GM23338 (cell line): Measurements from ENCODE around the gene NAALADL2. TPM values are rescaled to one million over a fixed set of nuclear protein-coding genes. Genes with fewer than 3 reads are reported as not detected.
"Not testable (repeated sequence)": the region's sequence is repeated elsewhere in the genome, so short reads cannot be mapped to it uniquely, and the experiment has no call there.

Source experiments
- ATAC-seq: fragments of 200-7000 bp; cut with Tn5 transposase; 3 replicates; pipeline ENCODE4 v1.9.1; 2020
- DNase-seq: peaks from one replicate; pipeline ENCODE4 v3.0.0-alpha.2; 2015; ENCODE audit warnings: low spot score
- H2AFZ ChIP-seq: fragments of 200-600 bp; sonication (generic); 2 replicates; pipeline ENCODE4 v1.8.0; 2016; ENCODE audit warnings: antibody characterized with exemption, mild to moderate bottlenecking, moderate library complexity
- H3F3A ChIP-seq: fragments of 200-600 bp; sonication (generic); replicated peaks from 2 replicates; pipeline ENCODE4 v1.8.0; 2017; ENCODE audit warnings: antibody characterized with exemption, mixed run types, low read depth
- H3K27ac ChIP-seq: fragments of 200-600 bp; sonication (generic); 2 replicates; pipeline ENCODE4 v1.6.1; 2016; ENCODE audit warnings: low read depth
- H3K27me3 ChIP-seq: fragments of 200-600 bp; sonication (generic); 2 replicates; pipeline ENCODE4 v1.8.0; 2016; ENCODE audit warnings: mild to moderate bottlenecking, mixed run types, moderate library complexity; ENCODE audit not compliant: insufficient read depth
- H3K36me3 ChIP-seq: fragments of 200-600 bp; sonication (generic); 2 replicates; pipeline ENCODE4 v1.8.0; 2016; ENCODE audit warnings: mild to moderate bottlenecking; ENCODE audit not compliant: insufficient read depth
- H3K4me1 ChIP-seq: fragments of 200-600 bp; sonication (generic); 2 replicates; pipeline ENCODE4 v1.8.0; 2016; ENCODE audit warnings: mild to moderate bottlenecking, moderate library complexity; ENCODE audit not compliant: insufficient read depth
- H3K4me2 ChIP-seq: fragments of 200-600 bp; sonication (generic); 2 replicates; pipeline ENCODE4 v1.7.1; 2017; ENCODE audit warnings: mixed run types
- H3K4me3 ChIP-seq: fragments of 200-600 bp; sonication (generic); 2 replicates; pipeline ENCODE4 v1.6.1; 2016; ENCODE audit warnings: mixed run types
- H3K79me2 ChIP-seq: fragments of 200-600 bp; sonication (generic); replicated peaks from 2 replicates; pipeline ENCODE4 v1.8.0; 2017; ENCODE audit warnings: mild to moderate bottlenecking; ENCODE audit not compliant: insufficient read depth
- H3K9me2 ChIP-seq: fragments of 200-600 bp; sonication (generic); 2 replicates; pipeline ENCODE4 v1.8.0; 2017; ENCODE audit not compliant: insufficient read depth
- H4K20me1 ChIP-seq: fragments of 200-600 bp; sonication (generic); replicated peaks from 2 replicates; pipeline ENCODE4 v1.8.0; 2017; ENCODE audit warnings: mild to moderate bottlenecking; ENCODE audit not compliant: insufficient read depth
- H3K27ac Mint-ChIP-seq: 2 replicates; pipeline ENCODE4 v1.8.0; 2020; ENCODE audit warnings: inconsistent platforms, mild to moderate bottlenecking, moderate library complexity, mixed read lengths
- H3K27me3 Mint-ChIP-seq: 3 replicates; pipeline ENCODE4 v1.8.0; 2022; ENCODE audit warnings: low read depth, mild to moderate bottlenecking, moderate library complexity, mixed read lengths, inconsistent platforms; ENCODE audit not compliant: insufficient read depth, poor library complexity
- H3K36me3 Mint-ChIP-seq: 3 replicates; pipeline ENCODE4 v1.8.0; 2021; ENCODE audit warnings: low read depth, mild to moderate bottlenecking, inconsistent platforms, moderate library complexity, mixed read lengths
- H3K4me1 Mint-ChIP-seq: 3 replicates; pipeline ENCODE4 v1.8.0; 2020; ENCODE audit warnings: mild to moderate bottlenecking, inconsistent platforms, mixed read lengths
- H3K4me3 Mint-ChIP-seq: 3 replicates; pipeline ENCODE4 v1.8.0; 2021; ENCODE audit warnings: moderate library complexity, mild to moderate bottlenecking, inconsistent platforms, mixed read lengths
- H3K9me3 Mint-ChIP-seq: 3 replicates; pipeline ENCODE4 v1.8.0; 2020; ENCODE audit warnings: moderate library complexity, mild to moderate bottlenecking, inconsistent platforms, mixed read lengths
- EZH2phosphoT487 ChIP-seq: fragments of 200-600 bp; sonication (generic); IDR thresholded peaks from one replicate; pipeline ENCODE4 v1.8.1; 2018; ENCODE audit warnings: antibody characterized with exemption; ENCODE audit not compliant: unreplicated experiment
- NANOG ChIP-seq: IDR thresholded peaks from 2 replicates; pipeline ENCODE4 v1.6.1; 2016; ENCODE audit warnings: antibody characterized with exemption, borderline replicate concordance
- POLR2AphosphoS5 ChIP-seq: IDR thresholded peaks from 2 replicates; pipeline ENCODE4 v1.6.1; 2016; ENCODE audit warnings: antibody characterized with exemption, low read depth
- STAT1 ChIP-seq: IDR thresholded peaks from one replicate; pipeline ENCODE4 v1.6.1; 2016; ENCODE audit warnings: antibody characterized with exemption; ENCODE audit not compliant: unreplicated experiment
- ZNF331 ChIP-seq: fragments of 250-450 bp; sonication (Bioruptor Pico); IDR thresholded peaks from 2 replicates; pipeline ENCODE4 v1.5.0; 2020; ENCODE audit warnings: low read depth, mild to moderate bottlenecking, moderate library complexity
- polyA plus RNA-seq: library from polyadenylated mRNA; unstranded; fragments of >200 nt; fragmentation: Nextera tagmentation; extraction: Ambion mirVana; gene quantifications from 2 replicates; pipeline ENCODE4 v1.2.1, GENCODE V29; 2016
- total RNA-seq: library from RNA; depleted of rRNA; stranded (reverse); fragments of >200 nt; shearing (Covaris generic); gene quantifications from 2 replicates; pipeline ENCODE4 v1.2.3, GENCODE V29; 2014
- TF ChIP-seq, protein P1 (sequence below), 2 experiments: fragments of 200-600 bp in 1 of 2; sonication (generic) in 1 of 2; conservative IDR thresholded peaks; 2 replicates each; pipeline versions ENCODE4 v1.5.1 to v1.6.1; 2016 to 2017; ENCODE audit warnings: antibody characterized with exemption in 2 of 2, low read depth in 2 of 2, mild to moderate bottlenecking in 2 of 2, moderate library complexity in 1 of 2

NAALADL2 gene
- total and polyA plus RNA-seq, 2 experiments from 2014 or later = 1.6 to 2.6 TPM

DNA sequence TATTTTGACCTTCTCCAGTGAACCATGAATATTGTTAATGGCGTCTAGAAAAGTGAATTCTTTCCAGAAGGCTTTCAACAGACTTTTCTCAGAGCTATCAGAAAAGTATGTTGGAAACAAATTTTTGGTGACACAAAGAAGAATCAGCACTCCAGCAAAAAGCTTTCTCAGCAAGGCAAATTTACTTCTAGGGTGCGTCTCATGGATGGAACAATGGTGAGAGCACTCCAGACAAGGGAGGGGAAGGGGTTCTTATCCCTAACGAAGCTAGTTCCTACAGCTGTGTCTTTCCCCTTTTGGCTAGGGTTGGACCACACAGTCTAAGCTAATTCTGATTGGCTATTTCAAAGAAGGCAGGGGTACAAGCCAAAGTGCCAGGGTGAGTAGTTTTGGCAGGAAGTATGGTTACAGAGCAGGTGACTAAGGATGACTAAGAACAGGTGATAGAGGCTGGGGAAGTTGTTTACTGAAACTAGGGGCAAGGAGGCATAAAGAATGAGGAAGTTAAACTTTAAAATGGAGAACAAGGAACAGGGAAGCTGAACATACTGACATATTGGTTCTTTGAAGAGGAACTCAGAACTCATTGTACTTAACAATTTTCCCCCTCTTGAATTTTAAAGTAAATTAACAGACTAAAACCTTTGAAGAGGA, 959.8 kb downstream of the NAALADL2 start:
- Histone ChIP-seq H3K27me3 (no peaks in the 10 kb centered on the region), H3K79me2 (no peaks in the 10 kb centered on the region), H3K4me3 (no peak overlapping the region), H3K4me1 (no peaks in the 10 kb centered on the region), H3F3A (no peaks in the 10 kb centered on the region), H3K4me2 (no peak overlapping the region), H3K9me2 (no peaks in the 10 kb centered on the region), H4K20me1 (no peaks in the 10 kb centered on the region), H3K36me3 (peaks cover 17% of the 10 kb centered on the region), H3K27ac (no peak overlapping the region), H2AFZ (no peak overlapping the region)
- no peak overlapping the region for H3K27ac Mint-ChIP-seq
- peaks cover 17% of the 10 kb centered on the region for H3K4me1 Mint-ChIP-seq
- TF ChIP-seq, protein P1, sequence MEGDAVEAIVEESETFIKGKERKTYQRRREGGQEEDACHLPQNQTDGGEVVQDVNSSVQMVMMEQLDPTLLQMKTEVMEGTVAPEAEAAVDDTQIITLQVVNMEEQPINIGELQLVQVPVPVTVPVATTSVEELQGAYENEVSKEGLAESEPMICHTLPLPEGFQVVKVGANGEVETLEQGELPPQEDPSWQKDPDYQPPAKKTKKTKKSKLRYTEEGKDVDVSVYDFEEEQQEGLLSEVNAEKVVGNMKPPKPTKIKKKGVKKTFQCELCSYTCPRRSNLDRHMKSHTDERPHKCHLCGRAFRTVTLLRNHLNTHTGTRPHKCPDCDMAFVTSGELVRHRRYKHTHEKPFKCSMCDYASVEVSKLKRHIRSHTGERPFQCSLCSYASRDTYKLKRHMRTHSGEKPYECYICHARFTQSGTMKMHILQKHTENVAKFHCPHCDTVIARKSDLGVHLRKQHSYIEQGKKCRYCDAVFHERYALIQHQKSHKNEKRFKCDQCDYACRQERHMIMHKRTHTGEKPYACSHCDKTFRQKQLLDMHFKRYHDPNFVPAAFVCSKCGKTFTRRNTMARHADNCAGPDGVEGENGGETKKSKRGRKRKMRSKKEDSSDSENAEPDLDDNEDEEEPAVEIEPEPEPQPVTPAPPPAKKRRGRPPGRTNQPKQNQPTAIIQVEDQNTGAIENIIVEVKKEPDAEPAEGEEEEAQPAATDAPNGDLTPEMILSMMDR (conservative IDR thresholded peaks at IDR 0.05; ENCODE audit: low read depth in 2 of 2) = no peak
- TF ChIP-seq EZH2phosphoT487 (no peak), POLR2AphosphoS5 (no peak), ZNF331 (CRISPR knock-in tag) (no peak), STAT1 (no peak), NANOG (no peak)
- DNase-seq (peak; percentile 59), ATAC-seq (no peak)
- no peak overlapping the region for H3K4me3 Mint-ChIP-seq
- H3K36me3 Mint-ChIP-seq = peaks cover 28% of the 10 kb centered on the region
- peaks cover 28% of the 10 kb centered on the region for H3K9me3 Mint-ChIP-seq
- H3K27me3 Mint-ChIP-seq = no peaks in the 10 kb centered on the region

DNA sequence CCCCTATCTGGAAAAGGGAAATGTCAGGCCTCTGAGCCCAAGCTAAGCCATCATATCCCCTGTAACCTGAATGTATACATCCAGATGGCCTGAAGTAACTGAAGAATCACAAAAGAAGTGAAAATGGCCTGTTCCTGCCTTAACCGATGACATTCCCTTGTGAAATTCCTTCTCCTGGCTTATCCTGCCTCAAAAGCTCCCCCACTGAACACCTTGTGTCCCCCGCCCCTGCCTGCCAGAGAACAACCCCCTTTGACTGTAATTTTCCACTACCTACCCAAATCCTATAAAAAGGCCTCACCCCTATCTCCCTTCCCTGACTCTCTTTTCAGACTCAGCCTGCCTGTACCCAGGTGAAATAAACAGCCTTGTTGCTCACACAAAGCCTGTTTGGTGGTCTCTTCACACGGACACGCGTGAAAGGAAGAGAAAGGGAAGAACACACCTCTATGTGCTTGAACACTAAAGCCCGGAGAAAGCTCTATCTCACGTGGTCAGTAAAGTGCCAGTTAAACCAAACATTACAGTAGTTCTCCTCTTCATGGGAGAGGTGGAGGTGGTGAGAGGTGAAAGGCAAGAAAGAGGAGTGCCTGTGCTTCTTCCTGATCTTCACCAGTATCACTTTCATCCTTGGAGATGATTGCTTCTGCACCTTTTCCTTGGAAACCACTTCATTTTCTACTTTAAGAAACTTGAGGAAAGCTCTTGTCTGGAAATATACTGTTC, 963.8 kb downstream of the NAALADL2 start:
- H3K4me1 ChIP-seq, H3K4me3 Mint-ChIP-seq, H3K4me3 ChIP-seq, H4K20me1 ChIP-seq, H3F3A ChIP-seq, H3K27me3 Mint-ChIP-seq, ATAC-seq, H3K9me2 ChIP-seq, H3K27me3 ChIP-seq, H3K4me2 ChIP-seq, H3K79me2 ChIP-seq: not testable (repeated sequence)
- peaks cover 30% of the 10 kb centered on the region for H3K9me3 Mint-ChIP-seq
- H3K27ac Mint-ChIP-seq = peak overlapping the region; percentile 86
- H3K27ac ChIP-seq = peak overlapping the region; percentile 55
- H3K36me3 Mint-ChIP-seq = peaks cover 32% of the 10 kb centered on the region
- 0 out of 2 replicates have a peak, but pooled peaks have one; percentile 18 for TF ChIP-seq POLR2AphosphoS5
- peak; percentile 35 for DNase-seq
- H3K4me1 Mint-ChIP-seq = peaks cover 32% of the 10 kb centered on the region
- H3K36me3 ChIP-seq = peaks cover 17% of the 10 kb centered on the region
- H2AFZ ChIP-seq = peak overlapping the region; percentile 69; the same call in 1 of the 2 replicates

DNA sequence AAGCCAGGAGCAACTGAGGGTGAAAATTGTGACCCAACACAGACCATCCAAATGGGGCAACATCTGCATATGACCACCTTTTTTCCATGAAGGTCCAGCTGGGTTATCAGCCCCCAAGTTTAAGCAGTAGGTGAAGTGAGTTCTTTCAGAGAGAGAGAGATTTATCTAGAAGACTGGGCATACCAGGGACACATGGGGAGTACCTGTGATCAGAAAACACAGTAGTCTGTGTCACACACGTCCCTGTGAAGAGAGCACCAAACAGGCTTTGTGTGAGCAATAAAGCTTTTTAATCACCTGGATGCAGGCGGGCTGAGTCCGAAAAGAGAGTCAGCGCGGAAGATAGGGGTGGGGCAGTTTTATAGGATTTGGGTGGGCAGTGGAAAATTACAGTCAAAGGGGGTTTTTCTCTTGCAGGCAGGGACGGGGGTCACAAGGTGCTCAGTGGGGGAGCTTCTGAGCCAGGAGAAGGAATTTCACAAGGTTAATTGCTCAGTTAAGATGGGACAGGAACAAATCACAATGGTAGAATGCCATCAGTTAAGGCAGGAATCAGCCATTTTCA, 966.0 kb downstream of the NAALADL2 start:
- H4K20me1 ChIP-seq, DNase-seq, H3F3A ChIP-seq, H3K4me1 ChIP-seq, H3K79me2 ChIP-seq, H3K9me2 ChIP-seq, H3K9me3 Mint-ChIP-seq, ATAC-seq, H3K4me2 ChIP-seq, H3K4me3 ChIP-seq, H3K27ac ChIP-seq, H3K36me3 ChIP-seq, H3K4me3 Mint-ChIP-seq, H3K27me3 ChIP-seq: not testable (repeated sequence)
- Mint-ChIP-seq H3K4me1 (peaks cover 32% of the 10 kb centered on the region), H3K36me3 (peaks cover 12% of the 10 kb centered on the region), H3K27ac (peak overlapping the region; percentile 67), H3K27me3 (peaks cover 10% of the 10 kb centered on the region)
- H2AFZ ChIP-seq = peak overlapping the region; percentile 38; the same call in 1 of the 2 replicates
- peak; percentile 7; the same call in 1 of the 2 replicates for TF ChIP-seq NANOG
